COLO829 (cell line): Measurements from ENCODE around the gene PDGFA.

Experiments used
- DNase-seq: peaks from one replicate; pipeline ENCODE4 v3.0.0; 2012; ENCODE audit warnings: low spot score

The PDGFA gene

DNA sequence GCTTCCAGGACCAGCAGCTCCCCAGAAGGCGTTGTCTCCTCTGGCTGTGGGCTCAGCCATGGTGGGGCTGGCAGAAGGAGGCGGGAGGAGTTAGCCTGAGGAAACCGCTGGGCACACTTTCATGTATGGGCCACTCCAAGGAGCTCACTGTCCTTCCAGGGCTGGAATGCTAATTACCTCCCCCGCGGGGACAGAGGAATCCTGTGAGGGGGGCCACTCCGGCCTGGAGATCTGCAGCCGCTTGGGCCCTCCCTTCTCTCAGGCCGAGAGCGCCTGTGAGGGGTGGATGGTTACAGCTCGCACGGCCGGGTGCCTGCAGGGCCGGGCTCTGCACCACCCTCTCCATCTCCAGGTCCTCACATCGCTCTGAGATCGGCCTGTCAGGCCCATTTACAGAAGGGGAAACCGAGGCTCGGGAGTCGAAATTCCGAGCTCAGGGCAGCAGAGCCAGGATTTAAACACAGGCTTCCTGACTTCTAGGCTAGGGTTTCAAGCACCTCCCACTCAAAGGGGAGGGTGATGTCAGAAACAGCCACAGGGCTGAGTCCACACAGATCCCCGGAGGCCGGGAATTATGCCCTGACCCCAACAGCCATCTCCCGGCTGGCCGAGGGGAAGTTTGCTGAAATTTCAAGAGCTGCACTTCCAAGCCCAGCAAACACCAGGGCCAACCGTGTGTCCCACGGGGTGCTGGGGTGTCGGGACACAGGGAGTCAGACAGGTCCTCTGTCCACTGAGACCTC lies 59.1 kb downstream of the PDGFA start:
- peak; percentile 82 for DNase-seq

DNA sequence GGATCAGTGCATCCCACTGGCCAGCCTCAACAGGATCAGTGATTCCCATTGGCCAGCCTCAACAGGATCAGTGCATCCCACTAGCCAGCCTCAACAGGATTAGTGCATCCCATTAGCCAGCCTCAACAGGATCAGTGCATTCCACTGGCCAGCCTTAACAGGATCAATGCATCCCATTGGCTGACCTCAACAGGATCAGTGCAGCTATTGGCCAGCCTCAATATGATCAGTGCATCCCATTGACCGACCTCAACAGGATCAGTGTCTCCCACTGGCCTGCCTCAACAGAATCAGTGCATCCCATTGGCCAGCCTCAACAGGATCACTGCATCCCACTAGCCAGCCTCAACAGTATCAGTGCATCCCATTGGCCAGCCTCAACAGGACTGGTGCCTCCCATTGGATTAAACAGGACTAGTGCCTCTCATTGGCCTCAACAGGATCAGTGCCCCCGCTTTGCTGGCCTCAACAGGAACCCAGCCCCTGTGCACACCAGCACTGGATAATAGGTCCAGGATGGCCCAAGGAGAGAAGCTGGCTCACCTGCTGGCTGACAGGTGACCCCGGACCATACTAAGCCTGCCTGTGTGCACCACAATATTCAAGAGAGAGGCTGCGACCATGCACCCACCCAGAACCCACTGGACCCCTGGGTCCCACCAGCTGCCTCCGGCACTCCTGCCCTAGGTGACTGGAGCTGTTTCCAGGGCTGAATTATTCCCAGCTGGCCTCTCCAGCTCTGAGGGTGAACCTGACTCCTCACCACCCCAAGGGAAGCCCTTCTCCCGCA lies 59.9 kb downstream of the PDGFA start:
- DNase-seq, result no peak

DNA sequence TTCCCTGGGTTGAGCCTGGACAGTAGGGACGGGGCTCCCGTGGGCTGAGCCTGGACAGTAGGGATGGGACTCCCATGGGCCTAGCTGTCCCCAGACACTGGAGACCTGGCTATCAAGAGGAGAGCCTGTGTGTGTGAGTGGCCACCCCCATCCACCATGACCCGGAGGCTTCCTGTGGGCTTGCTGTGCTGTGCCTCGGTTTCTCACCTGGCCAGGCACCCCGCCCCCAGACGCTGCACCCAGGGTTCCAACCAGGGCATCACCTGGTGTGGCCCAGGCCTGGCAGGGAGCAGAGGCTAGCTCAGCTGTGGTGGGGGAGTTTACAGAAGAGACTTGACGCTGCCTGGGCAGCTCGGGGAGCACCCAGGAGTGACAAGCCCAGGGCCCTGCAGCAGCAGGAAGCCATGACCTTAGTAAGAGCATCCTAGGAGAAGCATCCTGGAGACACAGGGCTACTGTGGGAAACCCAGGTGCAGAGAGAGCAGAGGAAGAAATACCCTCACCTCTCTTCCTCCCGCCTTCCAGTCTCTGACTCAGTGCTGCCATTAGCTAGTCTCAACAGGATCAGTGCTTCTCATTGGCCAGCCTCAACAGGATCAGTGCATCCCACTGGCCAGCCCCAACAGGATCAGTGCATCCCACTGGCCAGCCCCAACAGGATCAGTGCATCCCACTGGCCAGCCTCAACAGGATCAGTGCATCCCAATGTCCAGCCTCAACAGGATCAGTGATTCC lies 61.0 kb downstream of the PDGFA start:
- DNase-seq, result no peak

- no peak for DNase-seq
These were observed 61.7 kb downstream of the PDGFA start for GRCh38 chr7:457814-458510.

- peak; percentile 92 for DNase-seq
These were observed 64.3 kb downstream of the PDGFA start for GRCh38 chr7:455110-455928.

- no peak for DNase-seq
These were observed 65.1 kb downstream of the PDGFA start for GRCh38 chr7:454356-455109.

- DNase-seq, result no peak
These were observed 65.9 kb downstream of the PDGFA start for GRCh38 chr7:453597-454306.

- no peak for DNase-seq
These were observed 66.7 kb downstream of the PDGFA start for GRCh38 chr7:452791-453455.

GRCh38 chr7:452226-452751 lies 67.4 kb downstream of the PDGFA start:
- no peak for DNase-seq

GRCh38 chr7:451255-452225 lies 68.1 kb downstream of the PDGFA start:
- DNase-seq, result no peak

DNA sequence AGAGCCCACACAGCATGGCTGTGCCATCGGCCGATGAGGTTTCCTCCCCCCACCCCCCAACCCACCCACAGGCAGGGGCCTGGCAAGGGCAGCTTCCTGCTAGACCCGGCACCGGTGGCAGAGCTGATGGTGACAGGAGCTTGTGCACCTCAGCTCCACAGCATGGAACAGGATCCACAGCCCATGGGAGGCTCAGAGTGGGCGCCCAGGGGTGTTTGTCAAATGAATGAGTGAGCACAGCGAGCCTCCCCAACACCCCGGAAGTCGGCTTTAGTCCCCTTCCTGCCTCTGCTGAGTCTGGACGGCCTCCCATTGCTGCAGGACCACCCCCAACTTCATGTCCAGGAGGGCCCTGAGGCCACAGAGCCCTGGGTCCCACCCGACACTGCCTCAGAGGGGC lies 68.9 kb downstream of the PDGFA start:
- DNase-seq, result no peak

GRCh38 chr7:450036-450435 lies 69.6 kb downstream of the PDGFA start:
- DNase-seq, result no peak

DNA sequence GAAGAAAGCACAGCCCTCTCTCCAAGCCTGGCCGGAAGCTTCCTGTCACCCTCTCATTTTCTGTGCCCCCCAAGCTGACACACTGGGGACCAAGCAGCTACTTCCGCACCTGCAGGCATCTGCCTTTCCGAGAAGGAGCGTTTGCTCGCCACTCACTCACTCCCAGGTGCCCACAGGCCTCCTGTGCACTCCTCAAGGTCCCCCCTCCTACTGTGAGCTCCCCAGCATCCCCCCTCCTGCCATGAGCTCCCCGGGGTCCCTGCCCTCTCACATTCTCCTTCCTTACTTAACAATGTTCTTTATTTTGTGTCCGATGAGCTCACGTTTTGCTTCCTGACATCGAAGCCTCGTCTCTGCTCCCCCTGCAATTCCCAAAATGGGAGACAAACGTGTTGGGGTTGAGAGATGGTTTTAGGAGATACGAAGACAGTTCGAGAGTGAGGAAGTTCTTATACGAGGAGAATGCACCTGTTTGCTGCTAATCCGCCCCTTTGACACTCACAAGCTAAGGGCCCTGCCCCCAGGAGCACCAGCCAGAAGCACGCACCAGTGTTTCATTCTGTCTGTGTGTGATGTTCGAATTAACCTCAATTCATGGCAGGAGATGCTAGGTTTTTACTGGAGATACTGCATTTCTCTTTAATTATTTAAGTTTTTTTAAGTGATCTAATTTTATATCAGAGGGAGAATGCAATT lies 70.2 kb downstream of the PDGFA start:
- no peak for DNase-seq

- DNase-seq, result no peak
These were observed 72.1 kb downstream of the PDGFA start for GRCh38 chr7:447523-447922.
